ENCODE measurements around the gene TRPV3.
"Not testable (repeated sequence)": the region's sequence is repeated elsewhere in the genome, so short reads cannot be mapped to it uniquely, and the experiment has no call there.

TRPV3 gene

GRCh38 chr17:3573246-3574100 is 15.9 kb upstream of the TRPV3 start:
- no peaks in the 10 kb centered on the region for H3K4me1 ChIP-seq (ENCODE audit: control insufficient read depth, insufficient read depth, low read length)
- no peak overlapping the region for H3K9ac ChIP-seq (ENCODE audit: low read length in 2 of 2)
- no peak overlapping the region for H3K27ac ChIP-seq (ENCODE audit: low read length)
- no peaks in the 10 kb centered on the region for H3K27me3 ChIP-seq (ENCODE audit: control insufficient read depth in 1 of 2, insufficient read depth in 2 of 2, low read length in 2 of 2)
- H3K4me3 ChIP-seq (ENCODE audit: low read length in 2 of 2) = no peak overlapping the region
- no peaks in the 10 kb centered on the region for H3K9me3 ChIP-seq (ENCODE audit: control insufficient read depth in 2 of 2, low read length in 2 of 2)
- H3K36me3 ChIP-seq (ENCODE audit: control insufficient read depth in 2 of 2, insufficient read depth in 2 of 2, low read length in 2 of 2) = peaks cover 1 to 15% of the 10 kb centered on the region in 2 donors

- H3K36me3 ChIP-seq (ENCODE audit: control insufficient read depth in 2 of 2, insufficient read depth in 2 of 2, low read length in 2 of 2) = peaks cover 0 to 15% of the 10 kb centered on the region in 2 donors
- no peak overlapping the region for H3K4me3 ChIP-seq (ENCODE audit: low read length in 2 of 2)
- no peaks in the 10 kb centered on the region for H3K27me3 ChIP-seq (ENCODE audit: control insufficient read depth in 1 of 2, insufficient read depth in 2 of 2, low read length in 2 of 2)
- no peak overlapping the region for H3K9ac ChIP-seq (ENCODE audit: low read length in 2 of 2)
- no peaks in the 10 kb centered on the region for H3K4me1 ChIP-seq (ENCODE audit: control insufficient read depth, insufficient read depth, low read length)
- H3K27ac ChIP-seq (ENCODE audit: low read length) = no peak overlapping the region
- H3K9me3 ChIP-seq (ENCODE audit: control insufficient read depth in 2 of 2, low read length in 2 of 2) = no peaks in the 10 kb centered on the region
These were observed 14.6 kb upstream of the TRPV3 start for GRCh38 chr17:3572231-3572630.

DNA sequence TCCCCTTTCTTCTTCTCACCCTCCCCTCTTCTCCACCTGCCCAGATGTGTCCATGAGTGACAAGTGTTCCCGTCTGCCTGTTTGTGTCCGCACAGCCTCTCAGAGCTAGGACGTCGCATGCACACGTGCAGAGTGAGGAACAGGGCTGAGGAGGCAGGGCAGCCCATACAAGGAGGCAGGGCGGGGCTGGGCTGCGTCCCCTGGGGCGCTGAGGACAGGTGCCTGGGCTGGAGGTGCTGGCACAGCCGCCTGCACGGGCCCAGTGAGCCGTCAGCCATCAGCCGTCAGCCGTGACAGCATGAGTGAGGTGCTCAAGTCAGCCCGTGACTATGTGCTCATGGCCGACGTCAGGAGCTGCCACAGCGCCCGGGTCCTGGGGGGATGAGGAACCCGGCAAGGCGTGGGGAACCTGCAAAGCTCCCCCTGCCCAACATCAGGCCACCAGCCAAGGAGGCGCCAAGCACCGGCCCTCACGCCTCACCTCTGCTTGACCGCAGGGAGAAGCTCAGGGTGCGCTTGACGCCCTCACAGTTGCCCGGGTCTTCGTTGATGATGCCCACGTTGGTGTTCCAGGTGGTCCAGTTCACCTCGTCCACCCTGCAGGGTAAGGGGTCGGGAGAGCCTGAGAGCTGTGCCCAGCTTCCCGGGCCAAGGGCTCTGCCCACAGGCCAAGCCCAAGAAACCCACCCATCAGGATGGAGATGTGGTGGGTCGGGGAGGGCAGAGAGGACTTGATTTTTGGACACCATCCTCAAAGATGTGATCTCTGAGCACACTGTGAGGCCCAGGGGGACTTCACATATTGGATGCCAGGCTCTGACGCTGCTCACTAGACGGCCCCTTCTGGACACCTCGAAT is 13.7 kb upstream of the TRPV3 start:
- Histone ChIP-seq H3K4me1 (ENCODE audit: control insufficient read depth, insufficient read depth, low read length) (no peaks in the 10 kb centered on the region), H3K36me3 (ENCODE audit: control insufficient read depth in 2 of 2, insufficient read depth in 2 of 2, low read length in 2 of 2) (peaks cover 0 to 17% of the 10 kb centered on the region in 2 donors)

DNA sequence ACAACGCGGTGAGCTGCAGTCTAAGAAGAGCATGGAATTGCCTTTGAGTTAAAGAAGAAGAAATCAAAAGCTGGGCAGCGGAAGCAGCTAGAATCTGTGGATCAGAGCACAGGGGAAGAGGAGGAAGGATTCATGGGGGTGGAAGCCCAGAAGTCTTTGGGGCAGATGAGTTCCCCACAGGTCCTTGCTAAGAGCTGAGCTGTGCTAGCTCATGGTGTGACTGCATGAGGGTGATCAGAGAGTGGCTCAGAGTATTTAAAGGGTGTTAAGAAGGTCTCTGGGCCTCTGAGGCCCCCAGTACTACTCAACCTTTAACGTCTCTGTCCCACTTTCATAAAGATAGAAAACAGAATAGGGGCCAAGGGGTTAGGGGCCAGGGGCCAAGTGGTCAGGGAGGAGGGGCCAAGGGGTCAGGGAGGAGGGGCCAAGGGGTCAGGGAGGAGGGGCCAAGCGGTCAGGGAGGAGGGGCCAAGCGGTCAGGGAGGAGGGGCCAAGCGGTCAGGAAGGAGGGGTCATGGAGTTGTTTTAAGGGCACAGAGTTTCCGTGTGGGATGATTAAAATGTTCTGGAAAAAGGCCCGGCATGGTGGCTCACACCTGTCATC is 12.0 kb upstream of the TRPV3 start:
- no peak overlapping the region for H3K4me3 ChIP-seq (ENCODE audit: low read length in 2 of 2)
- H3K36me3 ChIP-seq (ENCODE audit: control insufficient read depth in 2 of 2, insufficient read depth in 2 of 2, low read length in 2 of 2) = peaks cover 0 to 21% of the 10 kb centered on the region in 2 donors
- H3K9me3 ChIP-seq (ENCODE audit: control insufficient read depth in 2 of 2, low read length in 2 of 2) = no peaks in the 10 kb centered on the region
- no peaks in the 10 kb centered on the region for H3K4me1 ChIP-seq (ENCODE audit: control insufficient read depth, insufficient read depth, low read length)
- no peak overlapping the region for H3K27ac ChIP-seq (ENCODE audit: low read length)
- H3K27me3 ChIP-seq (ENCODE audit: control insufficient read depth in 1 of 2, insufficient read depth in 2 of 2, low read length in 2 of 2) = no peaks in the 10 kb centered on the region
- H3K9ac ChIP-seq (ENCODE audit: low read length in 2 of 2) = no peak overlapping the region

More for the DNA sequence above, 13.7 kb upstream of the TRPV3 start:
- Histone ChIP-seq H3K9me3 (ENCODE audit: control insufficient read depth in 2 of 2, low read length in 2 of 2) (no peaks in the 10 kb centered on the region), H3K4me3 (ENCODE audit: low read length in 2 of 2) (no peak overlapping the region), H3K27ac (ENCODE audit: low read length) (no peak overlapping the region), H3K27me3 (ENCODE audit: control insufficient read depth in 1 of 2, insufficient read depth in 2 of 2, low read length in 2 of 2) (no peaks in the 10 kb centered on the region), H3K9ac (ENCODE audit: low read length in 2 of 2) (no peak overlapping the region)

- no peak overlapping the region for H3K4me3 ChIP-seq (ENCODE audit: low read length in 2 of 2)
- no peak overlapping the region for H3K27ac ChIP-seq (ENCODE audit: low read length)
- H3K9me3 ChIP-seq (ENCODE audit: control insufficient read depth in 2 of 2, low read length in 2 of 2) = no peaks in the 10 kb centered on the region
These were observed 8.9 kb upstream of the TRPV3 start for GRCh38 chr17:3566551-3566950.

DNA sequence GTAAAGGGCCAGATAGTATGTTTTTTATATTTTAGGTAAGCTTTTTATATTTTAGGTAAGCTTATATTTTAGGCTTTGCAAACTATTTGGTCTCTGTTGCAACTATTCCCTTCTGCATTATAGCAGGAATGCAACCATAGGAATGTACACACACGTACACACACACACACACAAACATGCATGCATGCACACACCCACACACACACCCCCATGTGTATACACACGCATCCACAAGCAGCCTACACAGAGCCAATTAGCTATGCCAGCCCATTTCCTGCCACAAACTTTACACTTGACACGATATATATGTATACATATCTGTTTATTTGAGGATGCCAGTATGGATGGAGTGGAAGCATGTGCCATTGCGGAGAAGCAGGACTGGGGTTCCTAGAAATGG is 7.5 kb upstream of the TRPV3 start:
- no peaks in the 10 kb centered on the region for H3K9me3 ChIP-seq (ENCODE audit: control insufficient read depth in 2 of 2, low read length in 2 of 2)
- peaks cover 0 to 8% of the 10 kb centered on the region in 2 donors for H3K36me3 ChIP-seq (ENCODE audit: control insufficient read depth in 2 of 2, insufficient read depth in 2 of 2, low read length in 2 of 2)
- no peak overlapping the region for H3K27ac ChIP-seq (ENCODE audit: low read length)
- H3K4me3 ChIP-seq (ENCODE audit: low read length in 2 of 2) = no peak overlapping the region
- H3K4me1 ChIP-seq (ENCODE audit: control insufficient read depth, insufficient read depth, low read length) = no peaks in the 10 kb centered on the region
- no peaks in the 10 kb centered on the region for H3K27me3 ChIP-seq (ENCODE audit: control insufficient read depth in 1 of 2, insufficient read depth in 2 of 2, low read length in 2 of 2)
- no peak overlapping the region for H3K9ac ChIP-seq (ENCODE audit: low read length in 2 of 2)

More at GRCh38 chr17:3566551-3566950, 8.9 kb upstream of the TRPV3 start:
- Histone ChIP-seq H3K36me3 (ENCODE audit: control insufficient read depth in 2 of 2, insufficient read depth in 2 of 2, low read length in 2 of 2) (peaks cover 0 to 15% of the 10 kb centered on the region in 2 donors), H3K27me3 (ENCODE audit: control insufficient read depth in 1 of 2, insufficient read depth in 2 of 2, low read length in 2 of 2) (no peaks in the 10 kb centered on the region), H3K4me1 (ENCODE audit: control insufficient read depth, insufficient read depth, low read length) (no peaks in the 10 kb centered on the region), H3K9ac (ENCODE audit: low read length in 2 of 2) (no peak overlapping the region)

GRCh38 chr17:3564241-3564640 is 6.6 kb upstream of the TRPV3 start:
- H3K4me1 ChIP-seq (ENCODE audit: control insufficient read depth, insufficient read depth, low read length); H3K27ac ChIP-seq (ENCODE audit: low read length); H3K4me3 ChIP-seq (ENCODE audit: low read length in 2 of 2); H3K27me3 ChIP-seq (ENCODE audit: control insufficient read depth in 1 of 2, insufficient read depth in 2 of 2, low read length in 2 of 2); H3K9ac ChIP-seq (ENCODE audit: low read length in 2 of 2); H3K36me3 ChIP-seq (ENCODE audit: control insufficient read depth in 2 of 2, insufficient read depth in 2 of 2, low read length in 2 of 2); H3K9me3 ChIP-seq (ENCODE audit: control insufficient read depth in 2 of 2, low read length in 2 of 2): not testable (repeated sequence)

DNA sequence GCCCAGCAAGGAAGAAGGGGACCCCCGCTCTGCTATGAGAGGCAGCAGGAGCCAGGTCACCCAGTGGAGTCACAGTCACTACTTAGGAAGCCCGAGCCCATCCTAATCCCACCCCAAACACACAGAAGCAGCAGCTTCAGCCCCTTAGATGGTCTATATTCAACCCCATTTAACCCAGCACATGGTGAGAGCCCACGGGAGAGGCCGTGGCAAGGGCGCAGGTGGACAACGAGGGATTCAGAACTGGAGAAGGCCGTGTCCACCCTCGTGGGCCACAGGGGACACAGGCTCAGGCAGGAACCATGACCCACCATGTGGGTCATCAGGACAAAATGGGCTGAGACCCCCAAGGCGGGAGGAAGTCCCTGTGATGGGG is 1.6 kb upstream of the TRPV3 start:
- Histone ChIP-seq H3K36me3 (ENCODE audit: control insufficient read depth in 2 of 2, insufficient read depth in 2 of 2, low read length in 2 of 2) (no peaks in the 10 kb centered on the region), H3K4me3 (ENCODE audit: low read length in 2 of 2) (no peak overlapping the region), H3K9me3 (ENCODE audit: control insufficient read depth in 2 of 2, low read length in 2 of 2) (no peaks in the 10 kb centered on the region), H3K9ac (ENCODE audit: low read length in 2 of 2) (no peak overlapping the region), H3K4me1 (ENCODE audit: control insufficient read depth, insufficient read depth, low read length) (no peaks in the 10 kb centered on the region), H3K27ac (ENCODE audit: low read length) (no peak overlapping the region), H3K27me3 (ENCODE audit: control insufficient read depth in 1 of 2, insufficient read depth in 2 of 2, low read length in 2 of 2) (peaks cover under 1 to 9% of the 10 kb centered on the region in 2 donors)

GRCh38 chr17:3558603-3559269 is 1.1 kb upstream of the TRPV3 start:
- H3K27ac ChIP-seq (ENCODE audit: low read length) = no peak overlapping the region
- H3K4me1 ChIP-seq (ENCODE audit: control insufficient read depth, insufficient read depth, low read length) = no peaks in the 10 kb centered on the region
- no peak overlapping the region for H3K9ac ChIP-seq (ENCODE audit: low read length in 2 of 2)
- peaks cover 5 to 13% of the 10 kb centered on the region in 2 donors for H3K27me3 ChIP-seq (ENCODE audit: control insufficient read depth in 1 of 2, insufficient read depth in 2 of 2, low read length in 2 of 2)
- no peaks in the 10 kb centered on the region for H3K9me3 ChIP-seq (ENCODE audit: control insufficient read depth in 2 of 2, low read length in 2 of 2)
- no peak overlapping the region for H3K4me3 ChIP-seq (ENCODE audit: low read length in 2 of 2)
- H3K36me3 ChIP-seq (ENCODE audit: control insufficient read depth in 2 of 2, insufficient read depth in 2 of 2, low read length in 2 of 2) = no peaks in the 10 kb centered on the region
